GM19467 (cell line): ENCODE data around the gene MFNG.
"Not testable (repeated sequence)": the region's sequence is repeated elsewhere in the genome, so short reads cannot be mapped to it uniquely, and the experiment has no call there.

Experiments used
- ATAC-seq: cut with Tn5 transposase; IDR thresholded peaks from one replicate; pipeline ENCODE4 v1.9.1; 2021; ENCODE audit warnings: mild to moderate bottlenecking, moderate library complexity; ENCODE audit not compliant: unreplicated experiment

MFNG gene, protein sequence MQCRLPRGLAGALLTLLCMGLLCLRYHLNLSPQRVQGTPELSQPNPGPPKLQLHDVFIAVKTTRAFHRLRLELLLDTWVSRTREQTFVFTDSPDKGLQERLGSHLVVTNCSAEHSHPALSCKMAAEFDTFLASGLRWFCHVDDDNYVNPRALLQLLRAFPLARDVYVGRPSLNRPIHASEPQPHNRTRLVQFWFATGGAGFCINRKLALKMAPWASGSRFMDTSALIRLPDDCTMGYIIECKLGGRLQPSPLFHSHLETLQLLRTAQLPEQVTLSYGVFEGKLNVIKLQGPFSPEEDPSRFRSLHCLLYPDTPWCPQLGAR

DNA sequence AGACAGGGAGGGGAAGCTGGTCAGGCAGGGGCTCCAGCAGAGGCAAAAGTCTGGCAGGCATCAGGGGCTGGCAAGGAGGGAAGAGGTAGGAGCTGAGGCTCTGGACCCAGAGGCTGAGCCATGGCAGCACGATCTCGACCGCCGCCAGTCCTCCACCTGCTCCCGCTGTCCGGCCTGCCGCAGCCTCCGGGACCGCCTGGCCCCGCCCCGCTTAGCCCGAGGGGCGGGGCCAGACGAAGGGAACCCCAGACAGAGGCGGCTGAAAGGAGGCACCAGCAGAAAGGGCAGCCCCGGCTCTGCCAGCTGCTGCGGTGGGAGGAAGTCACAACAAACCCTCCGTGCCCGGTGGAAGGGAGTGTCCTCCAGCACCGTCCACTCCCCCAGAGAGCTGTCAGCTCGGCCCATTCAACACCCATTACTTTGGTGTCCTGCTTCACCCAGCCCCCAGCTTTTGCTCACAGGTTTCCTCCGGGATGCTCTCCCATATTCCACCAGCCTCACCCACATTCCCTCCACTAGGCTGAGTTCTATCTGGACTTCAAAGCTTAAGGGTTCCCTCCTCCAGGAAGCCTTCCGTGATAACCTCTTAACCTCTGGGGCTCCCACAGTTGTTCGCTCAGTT, at the start of gene MFNG:
TSS of gene MFNG (minus strand) at position 161 of the 622 bp plus-strand sequence. CDS start 207 bp downstream, outside the sequence.
- peak; percentile 51 for ATAC-seq

DNA sequence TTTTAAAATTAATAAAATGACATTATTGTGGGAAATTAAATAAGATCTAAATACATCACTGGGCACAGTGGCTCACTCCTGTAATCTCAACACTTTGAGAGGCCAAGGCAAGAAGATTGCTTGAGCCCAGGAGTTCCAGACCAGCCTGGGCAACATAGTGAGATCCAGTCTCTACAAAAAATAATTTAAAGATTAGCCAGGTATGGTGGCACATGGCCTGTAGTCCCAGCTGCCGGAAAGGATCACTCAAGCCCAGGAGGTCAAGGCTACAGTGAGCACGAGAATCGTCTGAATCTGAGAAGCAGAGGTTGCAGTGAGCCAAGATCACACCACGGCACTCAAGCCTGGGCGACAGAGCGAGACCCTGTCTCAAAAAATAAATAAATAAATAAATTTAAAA, 49.0 kb upstream of the MFNG start:
- no peak for ATAC-seq

DNA sequence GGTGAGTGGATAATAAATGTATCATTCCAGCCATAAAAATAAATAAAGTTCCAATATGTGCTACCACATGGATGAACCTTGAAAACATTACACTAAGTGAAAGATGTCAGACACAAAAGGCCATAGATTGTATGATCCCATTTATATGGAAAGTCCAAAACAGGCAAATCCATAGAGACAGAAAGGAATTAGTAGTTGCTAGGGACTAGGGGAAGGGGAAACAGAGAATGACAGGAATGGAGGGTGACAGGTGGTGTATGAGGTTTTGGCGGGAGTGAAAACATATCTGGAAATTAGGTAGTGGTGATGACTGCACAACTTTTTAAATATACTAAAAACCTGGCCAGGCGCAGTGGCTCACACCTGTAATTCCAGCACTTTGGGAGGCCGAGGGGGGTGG, 48.3 kb upstream of the MFNG start:
- ATAC-seq = no peak

DNA sequence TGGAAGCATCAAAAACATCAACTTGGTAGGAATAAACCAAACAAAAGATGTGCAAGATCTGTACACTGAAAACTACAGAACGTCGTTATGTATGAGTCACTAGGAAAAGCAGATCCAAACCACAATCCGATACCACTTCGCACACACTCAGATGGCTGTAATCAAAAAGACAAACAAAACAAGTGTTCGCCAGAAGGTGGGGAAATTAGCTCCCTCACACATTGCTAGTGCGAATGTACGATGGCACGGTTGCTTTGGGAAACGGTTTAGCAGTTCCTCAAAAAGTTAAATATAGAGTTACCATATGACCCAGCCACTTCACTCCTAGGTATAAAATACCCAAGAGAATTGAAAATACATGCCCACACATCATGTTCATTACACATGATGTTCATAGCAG, 47.8 kb upstream of the MFNG start:
- no peak for ATAC-seq

DNA sequence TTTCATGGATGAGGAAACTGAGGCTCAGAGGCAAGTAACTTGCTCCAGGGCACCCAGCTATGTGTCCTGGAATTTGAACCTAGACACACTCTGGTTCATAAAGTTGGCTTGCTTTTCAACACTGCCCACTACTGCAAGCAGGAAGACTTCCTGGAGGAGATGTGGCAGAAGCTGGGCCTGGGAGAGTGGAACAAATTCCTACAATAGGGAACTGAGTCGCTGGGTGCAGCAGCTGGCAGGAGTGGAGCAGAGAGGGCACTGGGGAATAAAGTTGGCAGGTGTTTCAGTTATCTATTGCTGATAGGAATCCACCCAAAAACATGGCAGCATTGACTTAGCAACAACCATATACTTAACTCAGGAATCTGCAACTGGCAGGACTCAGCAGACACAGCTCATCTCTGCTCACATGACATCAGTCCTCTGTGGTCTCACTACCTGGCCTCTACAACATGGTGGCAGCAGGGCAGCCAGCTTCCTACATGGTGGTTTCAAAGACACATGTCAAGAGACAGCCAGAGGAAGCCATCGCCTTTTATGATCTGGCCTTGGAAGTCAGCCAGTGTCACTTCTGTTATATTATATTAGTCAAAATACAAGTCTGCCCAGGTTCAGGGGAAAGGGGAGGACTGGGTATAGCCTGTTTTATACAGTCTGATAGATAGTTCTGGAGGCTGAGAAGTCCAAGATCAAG, 43.6 kb upstream of the MFNG start:
- no peak for ATAC-seq

DNA sequence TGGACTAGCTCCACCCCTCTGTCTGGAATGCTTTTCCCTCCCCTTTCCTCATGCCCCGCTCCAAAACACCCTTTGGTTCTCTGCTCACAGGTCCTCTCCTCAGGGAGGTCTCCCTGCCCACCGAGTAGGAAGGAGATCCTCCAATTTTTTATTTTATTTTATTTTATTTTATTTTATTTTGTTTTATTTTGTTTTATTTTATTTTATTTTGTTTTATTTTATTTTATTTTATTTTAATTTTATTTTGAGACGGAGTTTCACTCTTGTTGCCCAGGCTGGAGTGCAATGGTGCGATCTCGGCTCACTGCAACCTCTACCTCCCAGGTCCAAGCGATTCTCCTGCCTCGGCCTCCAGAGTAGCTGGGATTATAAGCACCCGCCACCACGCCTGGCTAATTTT, 41.8 kb upstream of the MFNG start:
- ATAC-seq = not testable (repeated sequence)

DNA sequence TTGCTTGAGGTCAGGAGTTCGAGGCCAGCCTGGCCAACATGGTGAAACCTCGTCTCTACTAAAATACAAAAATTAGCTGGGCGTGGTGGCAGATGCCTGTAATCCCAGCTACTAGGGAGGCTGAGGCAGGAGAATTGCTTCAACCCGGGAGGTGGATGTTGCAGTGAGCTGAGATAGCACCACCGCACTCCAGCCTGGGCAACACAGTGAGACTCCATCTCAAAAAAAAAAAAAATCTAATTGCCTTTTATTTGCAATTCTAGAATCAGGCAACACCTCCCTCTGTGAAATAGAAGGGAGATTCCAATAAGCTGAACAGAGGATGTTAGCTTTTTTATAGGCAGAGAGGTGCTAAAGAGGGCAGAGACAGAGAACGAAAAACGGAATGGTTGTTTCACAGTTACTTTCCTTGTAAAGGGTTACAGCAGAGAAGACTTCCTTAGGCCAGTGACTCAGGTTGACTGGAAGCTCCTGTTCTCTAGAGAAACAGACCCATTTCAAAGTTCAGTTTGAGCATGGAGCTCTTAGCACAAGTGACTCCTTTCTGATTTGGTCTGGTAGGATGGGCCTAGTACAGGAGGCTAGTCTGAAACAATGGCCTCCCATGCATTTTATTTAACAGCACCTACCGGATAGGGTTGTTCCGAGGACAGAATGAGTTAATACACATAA, 41.0 kb upstream of the MFNG start:
- not testable (repeated sequence) for ATAC-seq

DNA sequence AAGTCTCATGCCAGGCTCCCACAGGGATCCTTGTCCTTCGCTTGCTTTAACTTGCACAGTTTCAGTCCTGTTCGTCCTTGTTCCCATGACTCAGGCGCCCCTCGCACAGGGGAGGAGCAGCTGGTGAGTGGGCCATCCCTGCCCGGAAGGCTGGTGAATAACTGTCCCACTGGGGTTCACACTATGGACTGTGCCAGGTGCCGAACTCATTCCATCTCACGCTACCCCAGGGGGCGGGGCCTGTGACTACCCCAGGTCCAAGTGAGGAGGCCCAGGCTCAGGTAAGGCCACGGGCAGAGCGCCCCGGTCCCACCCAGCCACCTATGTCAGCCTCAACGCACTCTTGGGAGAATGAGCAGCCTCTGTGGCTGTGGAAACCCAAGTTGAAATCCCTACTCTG, 40.2 kb upstream of the MFNG start:
- ATAC-seq = no peak

DNA sequence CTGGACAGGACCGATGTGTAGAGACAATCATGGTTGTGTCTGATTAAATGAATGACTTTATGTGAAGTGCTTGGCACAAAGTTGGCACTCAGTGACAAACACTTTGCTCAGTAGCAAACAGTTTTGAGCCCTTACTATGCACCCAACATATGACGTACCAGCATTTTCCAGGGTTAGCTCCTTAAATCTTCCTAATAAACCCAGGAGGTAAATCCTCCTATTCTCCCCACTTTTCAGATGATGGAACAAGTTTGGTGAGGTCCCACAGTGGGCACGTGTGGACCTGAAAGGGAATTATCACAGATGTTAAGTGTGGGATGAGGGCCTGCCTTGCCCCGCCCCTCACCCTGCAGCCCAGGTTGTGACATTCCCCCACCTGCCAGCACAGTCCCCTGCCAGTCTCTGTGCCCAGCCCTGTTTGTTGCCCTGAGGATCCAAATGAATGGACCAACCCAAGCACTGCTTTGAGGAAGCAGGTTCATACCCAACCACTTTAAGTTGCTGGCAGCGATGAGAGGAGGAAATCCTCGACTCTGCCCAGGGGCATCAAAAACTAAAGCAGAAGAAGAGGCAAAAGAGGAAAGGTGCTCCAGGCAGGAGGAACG, 39.7 kb upstream of the MFNG start:
- ATAC-seq = no peak

DNA sequence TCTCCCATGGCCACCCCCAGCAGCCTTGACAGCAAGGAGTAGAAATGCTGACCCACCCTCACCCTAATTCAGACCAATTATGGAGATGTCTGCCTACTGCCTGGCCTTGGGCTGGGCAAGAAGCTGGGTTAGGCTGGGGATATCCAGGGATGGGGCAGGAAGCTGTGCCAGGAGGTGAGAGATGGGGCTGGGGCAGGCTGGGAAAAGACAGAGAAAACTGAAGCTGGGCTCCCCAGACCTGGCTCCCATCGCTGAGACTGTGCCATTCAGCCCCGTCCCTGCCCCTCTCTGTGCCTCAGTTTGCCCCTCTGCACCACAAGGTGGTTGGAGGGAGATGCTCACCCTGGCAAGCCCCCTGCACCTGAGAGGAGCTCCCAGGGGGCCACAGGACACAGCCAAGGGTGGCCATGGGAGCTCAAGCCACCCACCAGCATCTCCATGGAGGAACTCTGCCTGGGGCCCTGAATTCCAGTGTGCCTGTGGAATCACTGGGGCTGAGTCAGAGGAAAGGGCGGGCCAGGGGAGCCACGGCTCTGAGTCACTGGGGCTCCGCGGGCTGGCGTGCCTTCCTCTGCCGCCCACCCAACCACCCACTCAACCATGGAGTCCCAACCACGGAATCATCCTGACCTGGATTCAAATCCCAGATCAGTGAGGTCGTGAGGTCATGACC, 39.0 kb upstream of the MFNG start:
- ATAC-seq = no peak

DNA sequence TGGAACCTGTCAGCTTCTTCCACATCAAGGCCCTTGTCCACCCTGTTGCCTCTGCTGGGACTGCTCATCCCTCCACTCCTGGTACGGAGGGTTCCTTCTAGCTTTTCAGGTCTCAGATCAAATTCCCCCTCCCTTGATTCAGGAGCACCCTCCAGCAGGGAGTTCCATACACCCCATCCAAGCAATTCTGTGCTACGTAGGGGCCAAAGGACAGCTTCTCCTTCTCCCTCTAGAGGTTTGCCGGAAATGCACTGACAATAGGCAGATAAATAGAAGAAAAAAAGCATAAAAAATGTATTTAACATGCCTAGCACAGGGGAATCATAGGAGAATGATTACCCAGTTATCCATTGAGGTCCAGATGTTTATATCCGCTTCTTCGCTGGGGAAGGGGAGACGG, 36.3 kb upstream of the MFNG start:
- no peak for ATAC-seq

DNA sequence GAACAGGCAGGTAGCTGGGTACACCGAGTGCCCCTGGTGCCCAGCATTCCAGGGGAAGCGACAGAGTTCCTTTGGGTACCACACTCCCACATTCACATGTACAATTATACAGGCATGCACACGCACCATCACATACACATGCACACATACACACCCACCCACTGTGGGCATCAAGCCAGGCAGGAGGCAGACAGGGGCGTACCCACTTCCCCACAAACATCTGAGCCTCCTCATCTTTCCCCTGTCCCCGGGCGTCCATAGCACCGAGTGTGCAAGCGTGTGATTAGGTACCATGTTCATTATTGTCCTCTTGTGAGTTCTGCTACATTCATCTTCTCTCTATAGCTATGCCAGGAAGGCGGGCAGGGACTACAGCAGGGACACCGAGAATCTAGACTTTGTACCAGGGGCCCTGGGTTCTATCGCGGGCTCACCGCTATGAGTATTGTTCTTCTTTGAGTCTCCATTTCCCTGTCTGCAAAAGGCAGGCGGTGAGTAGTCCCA, 35.1 kb upstream of the MFNG start:
- ATAC-seq = no peak

DNA sequence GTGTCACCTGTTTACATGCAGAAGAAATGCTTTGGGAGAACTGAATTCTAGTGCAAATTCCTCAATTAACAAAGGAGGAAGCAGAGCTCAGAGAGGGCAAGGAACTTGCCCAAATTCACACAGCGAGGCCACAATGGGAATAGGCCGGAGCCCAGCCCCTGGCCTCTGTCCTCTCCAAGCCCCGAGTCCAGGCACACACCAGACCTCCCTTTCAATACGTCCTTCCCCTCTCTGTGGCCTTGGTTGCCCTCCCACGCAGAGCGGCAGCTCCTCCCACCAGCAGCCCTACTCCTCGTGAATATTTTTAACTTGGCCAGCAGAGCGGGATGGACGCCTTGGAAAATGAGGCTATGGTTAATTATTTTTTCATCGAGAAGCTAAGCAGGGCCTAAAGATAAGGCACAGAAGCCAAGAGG, 34.6 kb upstream of the MFNG start:
- ATAC-seq = no peak

DNA sequence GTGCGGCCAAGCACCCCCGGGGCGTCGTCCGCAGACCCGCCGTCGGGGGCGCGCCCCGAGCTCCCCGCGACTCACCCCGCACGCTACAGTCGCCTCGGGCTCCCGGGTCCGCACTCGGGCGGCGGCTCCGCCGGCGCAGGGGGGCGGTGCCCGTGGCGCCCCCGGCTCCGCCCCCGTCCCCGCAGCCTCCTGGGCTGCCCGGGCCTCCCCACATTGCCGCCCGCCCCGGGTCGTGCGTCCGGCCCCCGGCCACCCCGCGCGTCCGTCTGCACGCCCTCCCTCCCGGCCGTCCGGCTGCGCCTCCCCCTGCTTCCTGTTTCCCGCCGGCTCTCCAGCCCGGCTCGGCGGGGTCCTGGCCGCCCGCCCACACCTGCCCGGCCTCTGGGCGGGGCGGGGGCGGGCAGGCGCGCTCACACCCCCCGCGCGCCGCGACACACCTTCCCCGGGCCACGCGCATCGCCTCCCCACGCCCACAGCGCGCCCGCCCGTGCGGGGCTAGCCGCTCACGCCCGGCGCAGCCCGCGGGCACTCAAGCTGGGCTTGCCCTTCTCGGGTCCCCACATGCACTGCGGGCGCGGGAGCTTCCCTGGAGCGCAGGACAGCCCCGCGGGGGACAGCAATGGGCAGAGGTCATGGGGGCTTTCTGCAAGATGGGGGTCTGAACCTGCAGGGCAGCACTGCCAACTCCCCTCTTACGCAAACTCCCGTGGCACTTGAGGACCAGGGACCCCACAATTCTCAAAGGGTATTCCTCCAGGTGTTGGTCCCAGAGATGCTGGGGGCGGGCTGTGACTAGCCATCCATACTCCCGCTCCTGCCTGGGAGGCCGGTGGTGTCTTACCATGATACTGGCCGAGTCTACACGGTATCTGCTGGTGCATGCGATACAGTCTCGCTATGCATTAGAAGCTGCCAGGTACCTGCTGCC, 33.3 kb upstream of the MFNG start, which contains the start of gene CARD10:
TSS of gene CARD10 (minus strand) at position 148 of the 928 bp plus-strand sequence. CDS start 215 bp downstream, outside the sequence.
- ATAC-seq = no peak

DNA sequence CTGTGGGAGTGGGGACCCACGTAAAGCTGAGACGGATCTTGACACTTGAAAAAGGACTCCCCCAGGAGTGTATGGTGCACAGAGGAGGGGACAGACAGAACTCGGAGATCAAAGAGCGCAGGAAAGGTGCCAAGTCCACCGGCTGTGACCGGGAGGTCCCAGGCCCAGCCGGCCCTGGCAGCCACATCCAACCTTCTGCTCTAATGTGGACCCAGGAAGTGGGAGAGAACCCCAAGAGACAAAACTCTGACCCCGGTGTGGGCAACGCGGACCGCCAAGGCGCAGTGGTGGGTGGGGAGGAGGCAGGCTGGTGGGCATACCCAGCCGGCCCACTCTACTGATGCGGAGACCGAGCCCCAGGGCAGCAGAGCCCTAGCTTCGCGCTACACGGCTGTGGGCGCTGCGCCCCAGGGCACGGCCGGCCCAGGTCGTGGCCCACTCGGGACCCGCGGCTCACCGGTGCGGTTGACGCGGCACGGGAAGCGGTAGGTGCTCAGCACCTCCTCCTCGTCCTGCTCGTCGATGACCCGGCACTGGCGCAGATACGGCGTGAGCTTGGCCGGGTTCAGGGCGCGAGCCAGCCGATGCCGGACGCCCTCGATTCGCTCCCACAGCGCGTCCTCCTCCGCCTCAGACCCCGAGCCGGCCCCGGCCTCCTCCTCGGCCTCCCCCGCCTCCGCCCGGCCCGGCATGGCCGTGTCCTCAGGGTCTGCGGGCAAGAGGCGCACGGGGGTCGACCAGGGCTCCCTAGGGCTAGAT, 32.5 kb upstream of the MFNG start:
- ATAC-seq = no peak

DNA sequence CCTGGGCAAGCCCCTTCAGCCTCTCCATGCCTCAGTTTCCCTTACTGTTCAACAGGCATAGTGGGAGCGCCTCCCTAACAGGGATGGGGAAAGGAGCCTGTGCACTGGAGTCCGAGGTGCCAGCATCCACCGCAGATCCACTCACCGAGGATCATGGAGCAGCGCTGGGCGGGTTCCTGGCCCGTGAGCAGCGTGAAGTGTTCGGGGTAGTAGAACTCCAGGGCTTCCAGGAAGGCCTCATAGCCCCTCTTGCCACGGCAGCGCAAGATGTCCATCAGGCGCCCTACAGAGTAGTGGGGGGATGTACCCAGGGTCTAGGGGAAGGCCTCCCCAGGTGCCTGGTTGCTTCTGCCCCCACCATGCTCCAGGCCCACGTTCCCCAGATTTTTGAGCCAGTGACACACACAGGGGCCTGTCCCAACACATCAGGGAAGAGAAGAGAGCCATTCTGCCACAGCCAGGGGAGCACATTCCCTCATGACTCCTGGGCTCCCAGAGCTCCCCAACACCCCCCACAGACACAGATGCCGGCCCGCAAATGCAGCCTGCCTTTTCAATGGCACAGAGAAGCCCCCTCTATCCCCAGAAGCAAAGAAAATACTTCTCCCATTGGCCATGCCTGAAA, 31.8 kb upstream of the MFNG start:
- ATAC-seq = no peak

DNA sequence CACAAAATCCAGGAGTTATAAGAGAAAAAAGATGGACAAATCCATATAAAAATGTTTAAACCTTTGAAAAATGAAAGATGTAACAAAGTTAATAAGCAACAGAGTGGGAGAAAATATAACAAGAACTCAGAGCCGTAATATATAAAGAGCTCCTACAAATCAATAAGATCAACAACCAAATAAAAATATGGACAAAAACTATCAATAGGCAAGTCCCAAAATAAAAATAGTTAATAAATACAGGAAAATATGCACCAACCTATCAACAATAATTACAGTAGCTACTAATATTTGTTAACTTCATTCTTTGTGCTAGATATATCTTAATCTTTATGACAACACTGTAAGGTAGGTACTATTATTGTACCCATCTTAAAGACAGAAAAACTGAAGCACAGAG, 30.3 kb upstream of the MFNG start:
- ATAC-seq = no peak

DNA sequence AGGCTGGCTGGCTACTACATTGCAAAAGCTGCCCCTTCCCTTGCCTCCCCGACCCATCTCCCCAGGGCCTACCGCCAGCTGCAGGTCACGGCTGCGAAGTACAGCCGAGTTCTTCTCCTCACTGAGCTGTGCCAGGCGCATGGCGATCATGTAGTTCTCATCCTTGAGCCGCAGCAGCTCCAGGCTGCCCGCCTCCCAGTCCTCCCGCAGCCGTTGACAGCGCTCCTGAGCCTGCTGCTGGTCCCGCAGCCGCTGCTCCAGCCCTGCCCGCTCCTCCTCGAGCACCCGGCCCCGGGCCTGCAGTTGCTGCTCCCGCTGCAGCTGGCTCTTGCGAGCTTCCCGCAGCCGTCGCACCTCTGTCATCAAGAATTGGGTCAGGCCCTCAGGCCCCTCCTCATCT, 29.7 kb upstream of the MFNG start:
- no peak for ATAC-seq
